Superior temporal gyrus (tissue), 1 donor: ENCODE measurements around the gene CARS1.
A peak's percentile ranks its signal among the peaks of the same experiment; 100 is the strongest.

Experiments used
- DNase-seq: peaks from one replicate; pipeline ENCODE4 v3.0.0-alpha.2; 2016; ENCODE audit errors: extremely low spot score

Gene CARS1

GRCh38 chr11:2992234-2992996 lies 64.8 kb downstream of the CARS1 start, which contains the start of gene NAP1L4:
Gene NAP1L4 (minus strand): TSS chr11:2992329. CDS start chr11:2979220, 13,109 bp downstream.
- peak; percentile 98 for DNase-seq

- DNase-seq, result peak; percentile 31
Observed at GRCh38 chr11:2991452-2992233, 65.6 kb downstream of the CARS1 start.

- no peak for DNase-seq
Observed at GRCh38 chr11:2990617-2991451, 66.4 kb downstream of the CARS1 start.

GRCh38 chr11:2989551-2989950 lies 67.7 kb downstream of the CARS1 start:
- no peak for DNase-seq

GRCh38 chr11:2989006-2989405 lies 68.2 kb downstream of the CARS1 start:
- no peak for DNase-seq

- no peak for DNase-seq
Observed at GRCh38 chr11:2987881-2988861, 69.1 kb downstream of the CARS1 start.

GRCh38 chr11:2983908-2984307 lies 73.3 kb downstream of the CARS1 start:
- no peak for DNase-seq

- DNase-seq, result no peak
Observed at GRCh38 chr11:2982214-2982613, 75.0 kb downstream of the CARS1 start.

- DNase-seq, result no peak
Observed at GRCh38 chr11:2981130-2981529, 76.1 kb downstream of the CARS1 start.

GRCh38 chr11:2980168-2980840 lies 76.9 kb downstream of the CARS1 start:
- no peak for DNase-seq

GRCh38 chr11:2977113-2977512 lies 80.1 kb downstream of the CARS1 start:
- no peak for DNase-seq

GRCh38 chr11:2976294-2977063 lies 80.7 kb downstream of the CARS1 start:
- DNase-seq, result no peak

GRCh38 chr11:2975594-2975993 lies 81.6 kb downstream of the CARS1 start:
- peak; percentile 82 for DNase-seq

GRCh38 chr11:2974272-2974671 lies 83.0 kb downstream of the CARS1 start:
- no peak for DNase-seq

GRCh38 chr11:2968341-2968900 lies 88.8 kb downstream of the CARS1 start:
- no peak for DNase-seq

GRCh38 chr11:2964782-2965181 lies 92.4 kb downstream of the CARS1 start:
- no peak for DNase-seq

- no peak for DNase-seq
Observed at GRCh38 chr11:2963761-2964160, 93.5 kb downstream of the CARS1 start.

- no peak for DNase-seq
Observed at GRCh38 chr11:2963112-2963754, 94.0 kb downstream of the CARS1 start.

GRCh38 chr11:2961080-2961479 lies 96.1 kb downstream of the CARS1 start:
- no peak for DNase-seq
